A673 (cell line): Measurements from ENCODE around the gene ASZ1. TPM values are rescaled to one million over a fixed set of nuclear protein-coding genes. Genes with fewer than 3 reads are reported as not detected.
"Not testable (repeated sequence)": the region's sequence is repeated elsewhere in the genome, so short reads cannot be mapped to it uniquely, and the experiment has no call there.

Experiments used
- BruUV-seq: library from RNA; stranded (reverse); fragments of 400-500 nt; replicated peaks from 2 replicates; lab custom pipeline; 2021; lab: Mats Ljungman, UMichigan
- CTCF ChIA-PET: fragments of 300-600 bp; sonication (Branson Sonifier 250); formaldehyde crosslinking; loops from one replicate; lab custom pipeline; 2022; ENCODE audit warnings: antibody characterized with exemption; lab: Charles Lee
- POLR2A ChIA-PET: fragments of 300-600 bp; sonication (Branson Sonifier 250); formaldehyde crosslinking; loops from one replicate; lab custom pipeline; 2022; ENCODE audit warnings: antibody characterized with exemption; ENCODE audit not compliant: low non-redundant PET; lab: Charles Lee
- DNase-seq: peaks from one replicate; pipeline ENCODE4 v3.0.0-alpha.2; 2015; ENCODE audit warnings: low spot score
- H3K27ac ChIP-seq: fragments of 200-600 bp; sonication (generic); 2 replicates; pipeline ENCODE4 v1.5.1; 2016; ENCODE audit warnings: mixed run types, low read depth, mild to moderate bottlenecking, mixed read lengths, antibody characterized with exemption, low read length; ENCODE audit not compliant: poor library complexity, severe bottlenecking
- H3K27me3 ChIP-seq: fragments of 200-600 bp; sonication (generic); replicated peaks from 2 replicates; pipeline ENCODE4 v1.6.1; 2017; ENCODE audit warnings: mixed run types, low read depth, mild to moderate bottlenecking, mixed read lengths, antibody characterized with exemption, low read length; ENCODE audit not compliant: insufficient read depth, poor library complexity
- H3K36me3 ChIP-seq: fragments of 200-600 bp; sonication (generic); 2 replicates; pipeline ENCODE4 v1.6.1; 2016; ENCODE audit warnings: mixed run types, mild to moderate bottlenecking, mixed read lengths, antibody characterized with exemption, low read length; ENCODE audit not compliant: insufficient read depth, poor library complexity, severe bottlenecking
- H3K4me1 ChIP-seq: fragments of 200-600 bp; sonication (generic); 2 replicates; pipeline ENCODE4 v1.6.1; 2017; ENCODE audit warnings: mixed run types, mild to moderate bottlenecking, mixed read lengths, antibody characterized with exemption, low read length; ENCODE audit not compliant: insufficient read depth, poor library complexity, severe bottlenecking
- H3K4me3 ChIP-seq: fragments of 200-600 bp; sonication (generic); 2 replicates; pipeline ENCODE4 v1.5.1; 2016; ENCODE audit warnings: low read depth, mixed run types, mild to moderate bottlenecking, mixed read lengths, low read length; ENCODE audit not compliant: poor library complexity, severe bottlenecking
- H3K9me3 ChIP-seq: fragments of 200-600 bp; sonication (generic); 2 replicates; pipeline ENCODE4 v1.6.1; 2016; ENCODE audit warnings: mixed run types, low read depth, mild to moderate bottlenecking, mixed read lengths, antibody characterized with exemption, low read length; ENCODE audit not compliant: poor library complexity, severe bottlenecking
- CTCF ChIP-seq: fragments of 300-800, 200-600 bp; sonication (generic); conservative IDR thresholded peaks from 2 replicates; pipeline ENCODE4 v1.5.1; 2017; ENCODE audit warnings: low read depth, mild to moderate bottlenecking, antibody characterized with exemption, low read length, moderate library complexity, mixed read lengths
- EZH2 ChIP-seq: fragments of 200-600 bp; sonication (generic); IDR thresholded peaks from 2 replicates; pipeline ENCODE4 v1.6.1; 2017; ENCODE audit warnings: borderline replicate concordance, low read depth, mild to moderate bottlenecking, mixed read lengths, antibody characterized with exemption, low read length; ENCODE audit not compliant: poor library complexity, severe bottlenecking
- intact Hi-C: fragments of 100-400 bp; cut with micrococcal nuclease; formaldehyde crosslinking; loops from one replicate; pipeline ENCODE4 v1.10.0; 2022; ENCODE audit not compliant: unreplicated experiment
- total RNA-seq: library from RNA; stranded (reverse); gene quantifications from 2 replicates; pipeline ENCODE4 v1.2.3, GENCODE V29; 2021

Gene ASZ1
- total RNA-seq, 1 experiment from 2014 or later, result not detected

- intact Hi-C loops, result no loop called here
- Histone ChIP-seq H3K4me3 (no peak overlapping the region), H3K36me3 (no peaks in the 10 kb centered on the region), H3K27ac (no peak overlapping the region), H3K27me3 (no peaks in the 10 kb centered on the region), H3K9me3 (no peaks in the 10 kb centered on the region), H3K4me1 (no peaks in the 10 kb centered on the region)
- TF ChIP-seq EZH2, result no peak
- TF ChIP-seq CTCF, result no peak
- no peak for DNase-seq
- ChIA-PET CTCF (no interaction called here), POLR2A (no interaction called here)
- BruUV-seq, result no TSS peak
Observed at GRCh38 chr7:117424090-117424829, 3.0 kb downstream of the ASZ1 start.

- POLR2A ChIA-PET, H3K4me1 ChIP-seq, intact Hi-C loops, CTCF ChIA-PET, H3K27me3 ChIP-seq, H3K36me3 ChIP-seq, BruUV-seq, H3K4me3 ChIP-seq, DNase-seq, H3K27ac ChIP-seq, H3K9me3 ChIP-seq: not testable (repeated sequence)
Observed at GRCh38 chr7:117414591-117414990, 12.7 kb downstream of the ASZ1 start.

DNA sequence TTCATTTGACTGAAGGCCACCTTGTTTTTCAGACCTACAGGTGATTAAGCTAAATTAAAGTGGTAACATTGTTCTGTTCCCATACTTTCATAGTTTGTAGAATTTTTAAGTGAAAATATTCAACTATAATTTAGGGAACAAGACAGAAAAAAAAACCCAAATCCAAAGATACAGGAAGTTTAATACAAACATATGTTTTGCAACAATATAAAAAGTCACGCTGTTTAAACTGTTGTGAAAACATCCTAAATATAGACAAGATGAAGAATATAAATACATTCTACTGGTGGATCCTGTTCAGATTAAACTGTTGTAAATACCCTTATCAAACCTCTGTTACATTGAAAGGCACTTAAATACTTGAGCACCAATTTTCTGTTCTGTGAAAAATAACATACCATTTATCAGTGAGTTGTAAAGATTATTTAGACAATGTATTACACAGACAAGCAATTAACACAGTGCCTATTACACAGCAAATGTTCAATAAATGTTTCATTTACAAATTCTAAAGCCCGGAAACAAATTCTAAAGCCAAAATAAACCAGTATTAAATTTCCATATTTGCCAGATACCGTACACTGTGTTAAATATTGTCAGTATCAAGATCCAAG is 14.2 kb downstream of the ASZ1 start:
- Histone ChIP-seq H3K9me3 (no peaks in the 10 kb centered on the region), H3K4me3 (no peak overlapping the region), H3K4me1 (no peaks in the 10 kb centered on the region), H3K27ac (no peak overlapping the region), H3K36me3 (no peaks in the 10 kb centered on the region), H3K27me3 (no peaks in the 10 kb centered on the region)
- no peak for DNase-seq
- TF ChIP-seq EZH2, result no peak
- no peak for TF ChIP-seq CTCF
- BruUV-seq, result no TSS peak
- POLR2A ChIA-PET, result no interaction called here
- CTCF ChIA-PET, result no interaction called here
- intact Hi-C loops, result no loop called here
